Epithelial cell of esophagus (primary cell): ENCODE results near the gene ERC2.

Experiments used
- DNase-seq: peaks from one replicate; pipeline ENCODE4 v3.0.0; 2010; ENCODE audit warnings: low read depth
- H3K4me3 ChIP-seq: 2 replicates; pipeline ENCODE4 v1.5.1; 2011; ENCODE audit warnings: mild to moderate bottlenecking, low read length, control low read depth
- TF ChIP-seq, protein P1 (sequence below): IDR thresholded peaks from 2 replicates; pipeline ENCODE4 v1.5.1; 2011; ENCODE audit warnings: low read depth, mild to moderate bottlenecking, low read length, control low read depth, inconsistent platforms; ENCODE audit not compliant: insufficient read depth; ENCODE audit errors: missing control alignments

Gene ERC2

GRCh38 chr3:55909373-55909772 is 558.9 kb downstream of the ERC2 start:
- TF ChIP-seq, protein P1, sequence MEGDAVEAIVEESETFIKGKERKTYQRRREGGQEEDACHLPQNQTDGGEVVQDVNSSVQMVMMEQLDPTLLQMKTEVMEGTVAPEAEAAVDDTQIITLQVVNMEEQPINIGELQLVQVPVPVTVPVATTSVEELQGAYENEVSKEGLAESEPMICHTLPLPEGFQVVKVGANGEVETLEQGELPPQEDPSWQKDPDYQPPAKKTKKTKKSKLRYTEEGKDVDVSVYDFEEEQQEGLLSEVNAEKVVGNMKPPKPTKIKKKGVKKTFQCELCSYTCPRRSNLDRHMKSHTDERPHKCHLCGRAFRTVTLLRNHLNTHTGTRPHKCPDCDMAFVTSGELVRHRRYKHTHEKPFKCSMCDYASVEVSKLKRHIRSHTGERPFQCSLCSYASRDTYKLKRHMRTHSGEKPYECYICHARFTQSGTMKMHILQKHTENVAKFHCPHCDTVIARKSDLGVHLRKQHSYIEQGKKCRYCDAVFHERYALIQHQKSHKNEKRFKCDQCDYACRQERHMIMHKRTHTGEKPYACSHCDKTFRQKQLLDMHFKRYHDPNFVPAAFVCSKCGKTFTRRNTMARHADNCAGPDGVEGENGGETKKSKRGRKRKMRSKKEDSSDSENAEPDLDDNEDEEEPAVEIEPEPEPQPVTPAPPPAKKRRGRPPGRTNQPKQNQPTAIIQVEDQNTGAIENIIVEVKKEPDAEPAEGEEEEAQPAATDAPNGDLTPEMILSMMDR, result no peak
- DNase-seq, result no peak
- no peak overlapping the region for H3K4me3 ChIP-seq

- H3K4me3 ChIP-seq, result no peak overlapping the region
- DNase-seq, result no peak
- TF ChIP-seq, protein P1, result no peak
Measured at GRCh38 chr3:55907616-55908015, 560.7 kb downstream of the ERC2 start.

DNA sequence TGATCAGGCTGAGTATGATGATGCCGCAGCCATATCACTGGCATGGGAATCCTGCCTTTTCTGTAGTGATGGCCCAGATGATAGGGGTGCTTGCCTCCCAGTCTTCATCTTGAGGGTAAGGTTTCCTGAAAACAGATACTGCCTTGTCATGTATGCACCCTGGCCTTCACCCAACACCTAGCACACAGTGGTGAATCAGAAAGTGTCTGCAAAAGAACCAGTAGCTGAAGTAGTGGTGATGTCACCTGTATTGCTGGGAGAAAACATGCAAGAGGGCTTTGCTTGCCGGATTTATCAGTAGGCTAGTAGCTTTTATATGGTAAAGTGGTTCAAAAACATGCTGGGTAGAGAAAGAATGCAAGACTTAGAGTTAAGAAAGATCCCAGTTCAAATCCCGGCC is 561.4 kb downstream of the ERC2 start:
- TF ChIP-seq, protein P1, result no peak
- peak; percentile 60 for DNase-seq
- H3K4me3 ChIP-seq, result no peak overlapping the region

- no peak for DNase-seq
- TF ChIP-seq, protein P1, result no peak
Measured at GRCh38 chr3:55904716-55905115, 563.6 kb downstream of the ERC2 start.

GRCh38 chr3:55903680-55904079 is 564.6 kb downstream of the ERC2 start:
- no peak overlapping the region for H3K4me3 ChIP-seq
- TF ChIP-seq, protein P1, result no peak
- DNase-seq, result no peak

More at GRCh38 chr3:55904716-55905115, 563.6 kb downstream of the ERC2 start:
- no peak overlapping the region for H3K4me3 ChIP-seq

GRCh38 chr3:55902221-55902900 is 565.9 kb downstream of the ERC2 start:
- H3K4me3 ChIP-seq, result no peak overlapping the region
- TF ChIP-seq, protein P1, result no peak
- no peak for DNase-seq

- no peak overlapping the region for H3K4me3 ChIP-seq
- TF ChIP-seq, protein P1, result peak; percentile 23
- DNase-seq, result no peak
Measured at GRCh38 chr3:55899887-55900286, 568.4 kb downstream of the ERC2 start.
